ENCODE measurements around the gene C1orf232.

Gene C1orf232

DNA sequence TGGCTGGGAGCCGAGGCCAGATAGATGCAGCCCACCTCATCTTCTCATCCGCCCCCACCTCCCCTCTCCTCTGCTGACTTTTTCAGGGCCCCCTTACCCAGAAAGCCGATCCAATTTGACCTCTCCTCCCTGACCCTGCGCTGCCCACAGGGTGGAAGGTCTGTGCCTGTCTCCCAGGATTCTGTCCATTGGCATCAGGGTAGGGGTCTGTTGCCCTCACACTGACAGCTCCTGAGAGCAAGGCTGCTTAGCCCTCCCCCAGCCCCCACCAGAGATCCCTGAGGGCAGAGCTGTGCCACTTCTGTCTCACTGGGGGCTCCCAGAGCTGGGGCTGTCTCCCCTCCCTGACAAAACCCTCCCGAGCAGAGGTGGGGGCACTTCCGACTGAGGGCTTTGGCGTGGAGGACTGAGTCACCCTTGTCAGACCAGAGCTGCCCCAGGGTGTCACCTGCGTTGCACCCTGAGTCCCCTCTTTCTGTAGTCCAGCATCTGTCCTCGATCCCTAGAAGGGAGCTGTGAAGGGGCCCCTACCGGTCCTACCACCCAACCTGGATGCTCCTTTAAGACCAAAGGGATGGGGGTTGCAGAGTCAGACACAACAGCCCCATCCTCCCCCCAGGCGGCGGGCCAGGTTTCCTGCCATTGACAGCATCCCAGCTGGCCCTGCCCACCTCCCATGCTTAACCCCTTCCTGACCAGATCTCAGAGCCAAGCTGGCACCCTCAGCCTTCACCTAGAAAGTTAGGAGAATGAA, 12.3 kb downstream of the C1orf232 start:
- TF ChIP-seq CTCF (IDR thresholded peaks at IDR 0.05; ENCODE audit: low read depth, low read length, missing control alignments): no peak
- H3K4me3 ChIP-seq (ENCODE audit: low read depth, low read length): no peak overlapping the region
- no peak for DNase-seq (ENCODE audit: low read depth)

DNA sequence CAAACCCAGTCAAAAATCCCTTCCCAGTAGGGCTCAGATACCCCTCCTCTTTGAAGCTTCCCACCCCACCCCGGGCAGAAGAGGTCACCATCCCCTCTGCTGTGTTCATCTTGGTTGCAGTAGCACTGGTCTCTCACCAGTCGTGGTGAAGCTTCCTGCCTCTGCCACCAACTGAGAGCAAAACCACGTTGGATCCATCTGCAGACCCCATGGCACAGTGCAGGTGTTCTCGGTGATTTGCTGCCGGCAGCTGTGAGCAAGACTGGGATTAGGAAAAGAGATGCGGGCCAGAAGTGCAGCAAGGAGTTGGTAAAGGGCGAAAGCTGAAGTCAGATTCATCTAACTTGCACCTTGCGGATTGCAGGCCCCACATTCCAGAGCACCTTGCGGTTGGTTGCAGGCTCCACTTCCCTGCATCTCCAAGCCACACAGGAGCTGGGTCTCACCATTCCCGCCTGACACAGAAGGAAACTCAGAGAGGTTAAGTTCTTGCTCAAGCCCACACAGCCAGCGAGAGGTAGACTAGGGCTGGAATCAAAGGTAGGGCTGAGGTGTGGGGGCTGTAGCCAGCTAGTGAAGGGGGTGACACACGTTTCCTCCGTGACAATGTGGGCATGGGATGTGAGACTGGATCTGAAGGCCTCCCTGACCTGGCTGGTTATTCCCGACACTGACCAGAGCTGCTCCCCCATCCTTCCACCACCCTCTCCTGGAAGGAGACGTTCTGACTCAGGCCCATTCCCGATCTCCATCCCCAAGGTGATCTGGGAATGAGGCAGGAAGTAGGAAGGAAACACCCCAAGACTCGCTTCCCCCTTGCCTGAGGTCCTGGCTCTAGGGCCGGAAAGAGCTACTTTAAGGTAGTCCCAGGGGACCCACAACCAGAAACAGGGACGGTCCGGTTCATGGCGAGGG, 13.1 kb downstream of the C1orf232 start:
- H3K4me3 ChIP-seq (ENCODE audit: low read depth, low read length): no peak overlapping the region
- no peak for DNase-seq (ENCODE audit: low read depth)
- no peak for TF ChIP-seq CTCF (IDR thresholded peaks at IDR 0.05; ENCODE audit: low read depth, low read length, missing control alignments)

GRCh38 chr1:26154750-26155149, 14.0 kb downstream of the C1orf232 start:
- no peak overlapping the region for H3K4me3 ChIP-seq (ENCODE audit: low read depth, low read length)
- DNase-seq (ENCODE audit: low read depth): no peak
- no peak for TF ChIP-seq CTCF (IDR thresholded peaks at IDR 0.05; ENCODE audit: low read depth, low read length, missing control alignments)

- H3K4me3 ChIP-seq (ENCODE audit: low read depth, low read length): no peak overlapping the region
- no peak for TF ChIP-seq CTCF (IDR thresholded peaks at IDR 0.05; ENCODE audit: low read depth, low read length, missing control alignments)
- no peak for DNase-seq (ENCODE audit: low read depth)
These were observed 14.7 kb downstream of the C1orf232 start for GRCh38 chr1:26153966-26154532.

DNA sequence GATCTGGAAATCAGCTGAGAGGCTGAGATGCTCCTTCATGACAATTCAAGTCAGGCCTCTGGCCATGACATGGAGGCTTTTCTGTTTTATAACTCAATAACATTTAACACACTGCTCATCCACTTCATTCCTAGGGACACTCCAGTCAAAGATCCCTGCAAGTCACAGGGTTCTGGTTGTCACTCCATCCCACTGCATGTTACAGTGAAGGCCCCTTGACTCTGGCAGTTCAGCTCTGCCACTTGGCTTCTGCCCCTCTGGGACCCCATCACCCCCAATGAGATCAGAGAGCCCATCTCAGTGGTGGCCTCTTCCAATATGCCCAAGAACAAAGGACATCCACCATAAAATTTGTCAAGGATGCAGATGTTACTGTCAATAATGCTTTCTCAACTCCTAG, 19.9 kb downstream of the C1orf232 start:
- no peak for TF ChIP-seq CTCF (IDR thresholded peaks at IDR 0.05; ENCODE audit: low read depth, low read length, missing control alignments)
- DNase-seq (ENCODE audit: low read depth): no peak
- H3K4me3 ChIP-seq (ENCODE audit: low read depth, low read length): no peak overlapping the region

DNA sequence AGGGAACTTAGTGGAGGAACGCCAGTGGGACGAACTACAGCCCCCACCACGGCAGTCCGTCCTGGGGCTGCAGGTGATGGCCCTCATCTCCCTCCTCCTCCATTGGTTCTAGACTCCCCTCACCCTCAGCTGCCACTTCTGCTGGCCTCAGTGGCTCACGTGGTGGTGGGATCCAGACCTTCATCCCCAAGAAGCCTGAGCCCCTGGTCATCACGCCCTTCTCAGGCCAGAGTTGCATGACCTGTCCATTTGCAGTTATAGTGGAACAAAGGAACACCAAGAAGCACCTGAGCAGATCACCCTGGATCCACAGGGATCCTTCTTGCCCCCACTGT, 22.8 kb downstream of the C1orf232 start:
- TF ChIP-seq CTCF (IDR thresholded peaks at IDR 0.05; ENCODE audit: low read depth, low read length, missing control alignments): no peak
- DNase-seq (ENCODE audit: low read depth): no peak
- H3K4me3 ChIP-seq (ENCODE audit: low read depth, low read length): no peak overlapping the region

All from GM12864 (cell line).